Osteoblast (primary cell): ENCODE measurements around the gene RASL10A. TPM values are rescaled to one million over a fixed set of nuclear protein-coding genes. Genes with fewer than 3 reads are reported as not detected.
A peak's percentile ranks its signal among the peaks of the same experiment; 100 is the strongest.

Source experiments
- DNase-seq: peaks from one replicate; pipeline ENCODE4 v3.0.0; 2011; ENCODE audit warnings: low spot score, mixed read lengths; ENCODE audit not compliant: insufficient read length; ENCODE audit errors: missing footprints
- H2AFZ ChIP-seq: 2 replicates; pipeline ENCODE4 v1.6.0; 2011; ENCODE audit warnings: mild to moderate bottlenecking, low read length
- H3K27ac ChIP-seq: 2 replicates; pipeline ENCODE4 v1.5.1; 2011; ENCODE audit warnings: mild to moderate bottlenecking, low read depth, low read length, moderate library complexity
- H3K27me3 ChIP-seq: 2 replicates; pipeline ENCODE4 v1.6.0; 2012; ENCODE audit warnings: mild to moderate bottlenecking, control low read depth, inconsistent platforms, low read length, moderate library complexity; ENCODE audit not compliant: insufficient read depth
- H3K36me3 ChIP-seq: 2 replicates; pipeline ENCODE4 v1.5.1; 2011; ENCODE audit warnings: mild to moderate bottlenecking, low read length, control low read depth, moderate library complexity; ENCODE audit not compliant: insufficient read depth
- H3K4me1 ChIP-seq: 2 replicates; pipeline ENCODE4 v1.5.1; 2011; ENCODE audit warnings: mild to moderate bottlenecking, low read length, control low read depth, moderate library complexity; ENCODE audit not compliant: insufficient read depth
- H3K4me2 ChIP-seq: 2 replicates; pipeline ENCODE4 v1.6.0; 2011; ENCODE audit warnings: mild to moderate bottlenecking, low read length; ENCODE audit not compliant: insufficient read depth
- H3K4me3 ChIP-seq: fragments of 200-600 bp; sonication (generic); 3 replicates; pipeline ENCODE4 v1.5.1; 2012; ENCODE audit warnings: mild to moderate bottlenecking, low read length, inconsistent platforms; ENCODE audit not compliant: insufficient read depth
- H3K79me2 ChIP-seq: 2 replicates; pipeline ENCODE4 v1.6.0; 2012; ENCODE audit warnings: mild to moderate bottlenecking, low read length, control low read depth, inconsistent platforms; ENCODE audit not compliant: insufficient read depth
- H3K9me3 ChIP-seq: 2 replicates; pipeline ENCODE4 v1.5.1; 2011; ENCODE audit warnings: low read depth, low read length, control low read depth
- H4K20me1 ChIP-seq: 2 replicates; pipeline ENCODE4 v1.6.0; 2012; ENCODE audit warnings: mild to moderate bottlenecking, low read length, control low read depth; ENCODE audit not compliant: insufficient read depth
- total RNA-seq: library from RNA; depleted of rRNA; stranded (reverse); fragments of >200 nt; gene quantifications from 2 replicates; pipeline ENCODE4 v1.2.3, GENCODE V29; 2012
- TF ChIP-seq, protein P1 (sequence below): IDR thresholded peaks from 2 replicates; pipeline ENCODE4 v1.5.1; 2011; ENCODE audit warnings: mild to moderate bottlenecking, low read depth, low read length, moderate library complexity; ENCODE audit errors: extremely low read depth

Gene RASL10A
- total RNA-seq, 1 donor, result not detected

DNA sequence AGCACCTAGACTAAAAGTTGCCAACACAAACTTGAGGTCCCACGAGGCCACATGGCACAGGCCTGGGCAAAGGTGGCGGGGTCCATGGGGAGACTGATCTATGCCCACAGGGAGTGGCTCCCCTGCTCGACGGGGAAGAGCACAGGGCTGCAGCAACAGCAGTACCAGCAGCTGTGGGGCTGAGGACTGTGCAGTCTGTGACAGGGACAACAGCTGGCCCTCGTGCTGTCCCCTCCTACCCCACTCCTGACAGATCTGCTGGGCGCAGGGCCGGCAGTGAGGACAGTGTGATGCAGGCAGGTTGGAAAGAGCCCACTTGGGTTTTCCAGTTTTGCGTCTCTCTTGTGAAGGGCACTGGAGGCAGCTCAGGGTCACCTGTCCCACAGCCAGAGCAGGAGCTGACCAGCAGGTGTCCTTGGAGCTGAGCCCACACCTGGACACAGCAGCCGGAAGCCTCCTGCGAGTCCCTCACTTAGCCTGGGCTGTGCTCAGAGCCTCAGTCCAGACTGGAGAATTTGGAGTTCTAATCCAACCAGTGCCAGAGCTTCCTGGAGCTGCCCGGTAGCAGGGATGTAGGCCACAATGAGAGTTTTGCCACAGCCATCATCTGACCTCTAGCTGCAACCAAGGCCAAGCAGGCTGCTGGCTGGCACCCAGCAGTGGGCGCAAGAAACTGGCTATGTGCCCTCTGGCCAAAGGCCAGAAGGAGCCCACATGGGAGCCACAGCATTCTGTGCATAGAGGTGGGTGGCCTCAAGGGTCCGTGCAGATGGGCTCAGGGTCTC lies 12.6 kb downstream of the RASL10A start:
- no peak overlapping the region for H3K27ac ChIP-seq
- DNase-seq, result peak; percentile 71
- peaks cover 31% of the 10 kb centered on the region for H3K36me3 ChIP-seq
- H4K20me1 ChIP-seq, result peaks cover 23% of the 10 kb centered on the region
- no peaks in the 10 kb centered on the region for H3K27me3 ChIP-seq
- H3K4me1 ChIP-seq, result peaks cover 7% of the 10 kb centered on the region
- peaks cover 7% of the 10 kb centered on the region for H3K79me2 ChIP-seq
- no peak overlapping the region for H2AFZ ChIP-seq
- H3K4me2 ChIP-seq, result no peak overlapping the region
- H3K9me3 ChIP-seq, result no peaks in the 10 kb centered on the region
- no peak overlapping the region for H3K4me3 ChIP-seq
- TF ChIP-seq, protein P1, sequence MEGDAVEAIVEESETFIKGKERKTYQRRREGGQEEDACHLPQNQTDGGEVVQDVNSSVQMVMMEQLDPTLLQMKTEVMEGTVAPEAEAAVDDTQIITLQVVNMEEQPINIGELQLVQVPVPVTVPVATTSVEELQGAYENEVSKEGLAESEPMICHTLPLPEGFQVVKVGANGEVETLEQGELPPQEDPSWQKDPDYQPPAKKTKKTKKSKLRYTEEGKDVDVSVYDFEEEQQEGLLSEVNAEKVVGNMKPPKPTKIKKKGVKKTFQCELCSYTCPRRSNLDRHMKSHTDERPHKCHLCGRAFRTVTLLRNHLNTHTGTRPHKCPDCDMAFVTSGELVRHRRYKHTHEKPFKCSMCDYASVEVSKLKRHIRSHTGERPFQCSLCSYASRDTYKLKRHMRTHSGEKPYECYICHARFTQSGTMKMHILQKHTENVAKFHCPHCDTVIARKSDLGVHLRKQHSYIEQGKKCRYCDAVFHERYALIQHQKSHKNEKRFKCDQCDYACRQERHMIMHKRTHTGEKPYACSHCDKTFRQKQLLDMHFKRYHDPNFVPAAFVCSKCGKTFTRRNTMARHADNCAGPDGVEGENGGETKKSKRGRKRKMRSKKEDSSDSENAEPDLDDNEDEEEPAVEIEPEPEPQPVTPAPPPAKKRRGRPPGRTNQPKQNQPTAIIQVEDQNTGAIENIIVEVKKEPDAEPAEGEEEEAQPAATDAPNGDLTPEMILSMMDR, result no peak

DNA sequence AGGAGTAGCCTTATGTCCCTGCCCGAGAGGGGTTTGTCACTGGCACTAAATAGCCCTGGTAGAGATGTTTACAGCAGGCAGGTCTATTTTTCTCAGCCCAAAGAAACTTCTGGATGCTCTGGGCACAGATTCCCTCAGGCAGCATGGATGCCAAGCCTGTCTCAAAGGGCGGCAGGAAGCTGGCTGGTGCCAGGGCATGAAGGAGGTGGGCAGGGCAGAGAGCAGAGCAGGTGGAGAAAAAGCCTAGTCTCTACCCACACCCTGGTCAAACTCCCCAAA lies 13.2 kb downstream of the RASL10A start:
- H3K4me3 ChIP-seq, result no peak overlapping the region
- peaks cover 2% of the 10 kb centered on the region for H3K79me2 ChIP-seq
- TF ChIP-seq, protein P1, result no peak
- peaks cover 37% of the 10 kb centered on the region for H3K36me3 ChIP-seq
- peaks cover 2% of the 10 kb centered on the region for H3K4me1 ChIP-seq
- H3K27me3 ChIP-seq, result no peaks in the 10 kb centered on the region
- no peak overlapping the region for H3K27ac ChIP-seq
- no peak overlapping the region for H2AFZ ChIP-seq
- no peak overlapping the region for H3K4me2 ChIP-seq
- H4K20me1 ChIP-seq, result peaks cover 23% of the 10 kb centered on the region
- DNase-seq, result peak; percentile 68
- H3K9me3 ChIP-seq, result no peaks in the 10 kb centered on the region

DNA sequence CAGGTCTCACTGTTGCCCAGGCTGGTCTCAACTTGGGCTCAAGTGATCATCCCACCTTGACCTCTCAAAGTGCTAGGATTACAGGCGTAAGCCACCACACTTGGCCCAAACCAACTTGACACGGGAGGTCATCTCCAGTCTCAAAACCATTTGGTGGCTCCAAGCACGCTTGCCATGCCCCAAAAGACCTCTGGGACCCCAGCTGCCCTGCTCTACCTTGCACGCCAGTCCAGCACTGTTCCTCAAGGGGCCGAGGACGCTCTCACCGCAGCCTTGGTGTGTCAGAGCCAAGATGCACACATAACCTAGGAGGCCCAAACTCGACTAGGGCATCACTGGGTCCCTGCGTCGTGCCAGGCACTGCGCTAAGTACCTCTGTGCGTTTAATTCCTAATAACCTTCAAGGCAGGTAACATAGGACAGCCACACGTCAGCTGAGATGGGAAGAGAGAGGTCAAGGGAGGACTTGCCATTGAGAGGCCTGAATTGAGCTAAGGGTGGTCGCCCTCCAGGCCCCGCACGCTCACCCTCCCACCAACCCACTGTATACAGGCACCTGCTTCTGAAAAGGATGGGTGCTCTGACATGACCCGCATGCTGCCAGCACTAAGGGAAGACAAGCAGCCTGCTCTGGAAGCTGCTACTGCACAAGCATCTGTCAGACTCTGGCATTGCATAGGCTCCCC lies 13.6 kb downstream of the RASL10A start:
- TF ChIP-seq, protein P1, result no peak
- H3K36me3 ChIP-seq, result peaks cover 42% of the 10 kb centered on the region
- H3K4me3 ChIP-seq, result no peak overlapping the region
- peak; percentile 54 for DNase-seq
- H3K27ac ChIP-seq, result no peak overlapping the region
- peaks cover 26% of the 10 kb centered on the region for H4K20me1 ChIP-seq
- no peak overlapping the region for H2AFZ ChIP-seq
- H3K4me2 ChIP-seq, result no peak overlapping the region
- H3K9me3 ChIP-seq, result no peaks in the 10 kb centered on the region
- H3K27me3 ChIP-seq, result no peaks in the 10 kb centered on the region
- H3K4me1 ChIP-seq, result no peaks in the 10 kb centered on the region
- no peaks in the 10 kb centered on the region for H3K79me2 ChIP-seq

DNA sequence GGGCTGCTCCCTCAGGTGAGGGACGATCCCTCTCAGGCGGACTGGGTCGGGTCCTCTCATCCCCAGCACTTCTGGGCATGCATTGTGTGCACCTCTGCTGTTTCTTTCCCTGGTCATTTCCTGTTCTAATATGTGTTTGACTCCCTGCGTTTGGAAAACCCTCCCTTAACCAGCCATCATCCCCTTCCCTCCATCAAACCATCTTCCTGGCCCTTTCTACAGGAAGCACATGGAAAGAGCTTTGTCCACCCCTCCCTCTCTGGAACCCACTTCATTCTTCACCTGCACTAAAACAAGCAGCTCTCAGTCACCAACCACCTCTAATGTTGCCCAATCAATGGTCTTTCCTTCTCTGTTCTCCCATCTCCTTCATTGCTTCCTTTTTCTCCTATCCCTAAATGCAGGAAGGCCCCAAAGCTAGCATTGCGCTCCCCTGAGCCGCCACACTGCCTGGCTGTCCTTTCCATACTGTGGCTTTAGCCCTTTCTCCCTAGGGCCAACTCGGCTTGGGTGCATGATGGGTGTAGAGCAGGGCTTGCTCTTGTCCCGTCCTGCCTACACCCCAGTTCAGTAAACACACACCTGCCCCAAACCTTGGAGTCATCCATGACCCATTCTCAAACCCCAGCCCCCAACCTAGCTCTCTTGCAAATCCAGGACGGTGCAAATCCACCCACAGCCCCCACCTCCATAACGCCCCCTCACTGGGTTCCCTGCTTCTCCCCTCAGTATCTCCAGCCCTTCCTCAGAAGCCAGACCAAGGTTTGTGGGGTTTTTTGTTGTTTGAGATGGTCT lies 14.5 kb downstream of the RASL10A start:
- no peaks in the 10 kb centered on the region for H3K79me2 ChIP-seq
- H3K27me3 ChIP-seq, result no peaks in the 10 kb centered on the region
- no peak overlapping the region for H3K27ac ChIP-seq
- no peak overlapping the region for H3K4me3 ChIP-seq
- H3K4me1 ChIP-seq, result no peaks in the 10 kb centered on the region
- no peaks in the 10 kb centered on the region for H3K9me3 ChIP-seq
- H3K36me3 ChIP-seq, result peaks cover 50% of the 10 kb centered on the region
- peak; percentile 53 for DNase-seq
- no peak overlapping the region for H2AFZ ChIP-seq
- H3K4me2 ChIP-seq, result no peak overlapping the region
- TF ChIP-seq, protein P1, result no peak
- H4K20me1 ChIP-seq, result peaks cover 34% of the 10 kb centered on the region
